ENCODE data around the gene PSMB7.

GRCh38 chr9:124306098-124306735 lies 109.0 kb downstream of the PSMB7 start:
- TF ChIP-seq CEBPB (IDR thresholded peaks at IDR 0.05; ENCODE audit: low read depth, low read length) = peak; percentile 94
- no peak for TF ChIP-seq CTCF (conservative IDR thresholded peaks at IDR 0.05; ENCODE audit: low read depth, low read length)
- TF ChIP-seq USF2 (IDR thresholded peaks at IDR 0.05; ENCODE audit: low read depth, low read length) = no peak
- TF ChIP-seq POLR2A (IDR thresholded peaks at IDR 0.05; ENCODE audit: low read depth, low read length) = no peak
- peak; percentile 5; the same call in 1 of the 2 replicates for TF ChIP-seq BHLHE40 (IDR thresholded peaks at IDR 0.05; ENCODE audit: low read depth, low read length)
- peak; percentile 68; the same call in 1 of the 2 replicates for TF ChIP-seq NFE2L2 (IDR thresholded peaks at IDR 0.05; ENCODE audit: low read depth, low read length)
- TF ChIP-seq RCOR1 (IDR thresholded peaks at IDR 0.05; ENCODE audit: insufficient replicate concordance, low read length) = no peak
- 0 out of 2 replicates have a peak, but pooled peaks have one; percentile 9 for TF ChIP-seq MAZ (IDR thresholded peaks at IDR 0.05; ENCODE audit: borderline replicate concordance, low read depth, low read length)
- no peak for TF ChIP-seq MXI1 (IDR thresholded peaks at IDR 0.05; ENCODE audit: borderline replicate concordance, low read depth, low read length)
